ENCODE results near the gene SUPT20HL1.
"Not testable (repeated sequence)": the region's sequence is repeated elsewhere in the genome, so short reads cannot be mapped to it uniquely, and the experiment has no call there.

The SUPT20HL1 gene

DNA sequence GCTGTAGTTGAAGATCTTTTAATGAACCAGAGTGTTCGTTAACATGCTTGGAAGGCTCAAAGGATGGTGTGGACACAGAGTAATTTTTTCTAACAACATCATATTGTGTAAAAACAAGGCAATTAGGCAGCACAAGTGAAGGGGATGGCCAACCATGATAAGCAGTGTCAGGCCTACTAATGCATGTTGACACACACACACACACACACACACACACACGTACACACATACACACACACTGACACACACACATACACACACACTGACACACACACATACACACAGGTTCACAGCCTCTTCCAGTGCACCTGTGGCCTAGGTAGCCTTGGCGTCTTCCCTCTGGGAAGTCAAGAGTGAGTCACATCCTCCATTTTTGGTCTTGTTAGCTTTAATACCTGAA, at the start of gene SUPT20HL1:
TSS of gene SUPT20HL1 (plus strand) at position 368 of the 400 bp plus-strand sequence. CDS start 2,122 bp downstream, outside the sequence.
- no peak for DNase-seq

DNA sequence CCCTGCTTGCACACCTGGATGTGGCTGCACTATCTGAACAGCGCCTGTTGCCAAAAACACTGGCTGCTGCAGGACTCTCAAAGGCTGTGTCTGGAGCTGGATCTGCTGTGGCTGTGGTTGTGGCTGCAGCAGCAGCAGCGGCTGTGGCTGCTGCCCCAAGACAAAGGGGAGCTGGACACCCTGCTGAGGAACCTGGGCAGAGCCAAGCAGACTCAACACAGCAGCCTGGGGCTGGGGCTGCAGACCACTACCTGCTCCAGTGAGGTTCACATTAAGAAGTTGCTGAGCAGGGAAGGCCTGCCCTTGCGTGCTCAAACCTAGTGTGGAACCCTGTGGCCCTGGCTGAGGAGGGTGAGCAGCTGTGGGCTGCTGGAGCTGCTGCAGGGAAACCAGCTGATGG, 49.5 kb upstream of the SUPT20HL1 start:
- DNase-seq = not testable (repeated sequence)

- DNase-seq = not testable (repeated sequence)
Observed at GRCh38 chrX:24311507-24312248, 48.8 kb upstream of the SUPT20HL1 start.

DNA sequence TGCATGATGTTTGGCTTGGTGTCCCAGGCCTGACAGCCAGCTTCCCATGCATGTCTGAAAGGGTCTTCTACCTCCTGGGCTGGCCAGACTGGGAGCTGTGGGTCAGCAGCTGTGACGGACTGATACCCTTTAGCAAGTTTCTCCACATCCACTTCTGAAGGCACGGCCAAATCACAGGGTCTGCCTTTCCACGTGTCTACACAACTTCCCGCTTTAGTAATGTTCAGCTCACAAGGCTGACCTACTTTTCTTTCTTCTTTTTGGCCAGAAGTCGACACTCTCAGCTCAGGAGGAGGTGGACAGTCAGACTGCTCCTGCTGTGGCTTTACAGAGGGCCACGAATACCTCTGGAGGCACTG, 48.2 kb upstream of the SUPT20HL1 start:
- DNase-seq = not testable (repeated sequence)

DNA sequence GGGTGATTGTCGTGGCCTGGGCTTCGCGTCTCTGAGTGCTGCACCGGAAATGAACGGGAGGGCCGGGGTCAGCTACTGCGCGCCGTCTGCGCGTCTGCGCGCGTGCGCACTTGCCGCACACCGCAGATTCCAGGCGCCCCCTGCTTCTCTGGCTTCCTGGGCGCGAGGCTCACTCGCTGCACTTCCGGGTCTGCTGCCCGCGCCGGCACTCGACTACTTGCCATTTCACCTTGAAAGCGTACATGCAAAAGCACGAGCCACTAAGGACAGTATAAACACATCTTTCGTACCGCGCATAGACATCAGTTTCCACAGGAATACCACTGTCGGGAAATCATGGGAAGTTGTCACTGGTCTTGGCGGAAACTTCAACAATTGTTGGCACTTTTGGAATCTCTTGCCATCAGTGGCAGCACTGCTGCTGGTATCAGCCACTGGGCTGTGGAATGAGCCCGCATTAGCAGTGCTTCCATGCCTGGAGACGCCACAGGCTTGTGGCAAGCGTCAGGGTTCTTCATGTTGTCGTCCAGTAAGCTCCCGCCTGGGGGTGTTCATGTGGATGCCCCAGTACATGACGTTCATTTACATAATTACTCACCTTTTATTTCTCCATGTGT, 46.3 kb upstream of the SUPT20HL1 start, which contains the start of gene SUPT20HL2:
TSS of gene SUPT20HL2 (minus strand) at position 51 of the 617 bp plus-strand sequence. CDS start 754 bp downstream, outside the sequence.
- no peak for DNase-seq

- DNase-seq = no peak
Observed at GRCh38 chrX:24316111-24316510, 44.3 kb upstream of the SUPT20HL1 start.

DNA sequence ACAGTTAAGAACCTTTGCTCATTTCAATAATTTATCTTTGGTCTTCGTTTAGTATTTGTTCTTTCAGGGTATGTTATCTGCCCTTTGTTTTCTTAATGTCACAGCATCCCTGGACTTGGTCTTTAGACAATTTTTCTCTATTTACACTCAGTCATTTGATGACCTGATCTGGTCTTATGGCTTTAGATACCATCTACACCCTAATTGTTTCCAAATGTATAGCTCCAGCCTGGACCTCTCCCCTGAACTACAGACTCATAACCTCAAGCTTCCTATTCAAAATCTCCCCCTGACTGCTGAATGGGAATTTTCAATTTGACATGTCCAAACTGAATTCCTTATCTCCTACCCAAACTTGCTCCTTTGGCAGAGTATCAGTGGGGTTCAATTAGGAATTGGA, 42.9 kb upstream of the SUPT20HL1 start:
- no peak for DNase-seq

DNA sequence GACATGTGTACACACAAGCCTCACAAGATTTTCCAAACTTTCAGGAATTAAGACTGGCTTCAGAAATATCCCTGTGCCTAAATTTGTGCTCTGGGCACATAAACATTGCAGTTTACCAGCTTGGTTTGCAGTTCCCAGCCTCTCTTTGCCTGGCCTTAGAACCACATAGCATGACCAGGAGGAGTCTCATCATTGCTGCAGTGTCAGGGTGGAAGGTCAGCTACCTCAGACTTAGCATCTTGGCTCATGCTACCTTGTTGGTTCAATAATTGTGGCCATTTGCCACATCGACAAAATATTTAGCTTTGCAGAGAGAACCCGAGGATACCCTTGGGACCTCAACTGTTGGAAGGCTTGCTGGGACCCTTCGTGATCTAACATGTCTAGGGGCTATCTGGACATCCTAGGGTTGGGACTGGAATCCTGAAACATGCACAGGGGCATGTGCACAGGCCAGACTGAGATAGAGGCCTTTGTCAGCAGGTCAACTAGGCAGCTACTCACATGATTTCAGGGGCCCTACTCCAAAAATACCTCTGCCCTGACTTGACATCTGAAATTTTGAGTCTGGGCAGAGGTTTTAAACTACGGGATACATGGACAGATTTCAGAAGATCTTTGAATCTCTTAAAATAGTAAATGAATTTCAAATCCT, 38.6 kb upstream of the SUPT20HL1 start:
- DNase-seq = no peak

DNA sequence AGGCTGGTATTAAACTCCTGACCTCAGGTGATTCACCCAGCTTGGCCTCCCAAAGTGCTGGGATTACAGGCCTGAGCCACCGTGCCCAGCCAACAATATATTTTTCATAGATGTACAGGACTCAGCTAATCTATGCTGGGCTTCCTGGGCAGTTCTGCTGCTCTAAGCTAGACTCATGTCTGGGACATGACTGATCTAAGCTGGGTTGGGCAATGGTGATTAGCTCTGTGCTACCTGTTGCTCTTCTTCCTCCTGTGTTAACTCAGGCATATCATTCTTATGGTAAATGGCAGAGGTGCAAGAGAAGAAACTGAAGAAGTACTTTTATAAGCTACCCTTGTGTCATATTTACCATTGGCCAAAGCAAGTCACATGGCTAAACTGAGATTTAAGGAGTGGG, 35.2 kb upstream of the SUPT20HL1 start:
- DNase-seq = no peak

- no peak for DNase-seq
Observed at GRCh38 chrX:24332878-24333277, 27.6 kb upstream of the SUPT20HL1 start.

- DNase-seq = no peak
Observed at GRCh38 chrX:24333371-24333770, 27.1 kb upstream of the SUPT20HL1 start.

- no peak for DNase-seq
Observed at GRCh38 chrX:24334461-24334860, 26.0 kb upstream of the SUPT20HL1 start.

- DNase-seq = no peak
Observed at GRCh38 chrX:24335871-24336270, 24.6 kb upstream of the SUPT20HL1 start.

GRCh38 chrX:24339911-24340310, 20.5 kb upstream of the SUPT20HL1 start:
- no peak for DNase-seq

DNA sequence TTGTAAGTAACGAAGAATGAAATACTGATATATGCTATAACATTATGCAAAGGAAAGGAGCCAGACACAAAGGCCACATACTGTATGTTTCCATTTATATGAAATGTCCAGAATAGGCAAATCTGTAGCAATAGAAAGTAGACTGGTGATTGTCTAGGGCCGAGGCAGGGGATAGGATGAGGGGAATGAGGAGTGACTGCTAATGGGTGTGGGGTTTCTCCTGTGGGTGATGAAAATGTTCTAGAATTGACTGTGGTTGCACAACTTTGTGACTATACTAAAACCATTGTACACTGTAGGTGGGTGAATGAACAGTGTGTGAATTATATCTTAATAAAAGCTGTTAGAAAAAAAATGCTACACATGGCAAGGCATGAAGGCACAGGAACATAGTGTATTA, 19.9 kb upstream of the SUPT20HL1 start:
- DNase-seq = no peak

DNA sequence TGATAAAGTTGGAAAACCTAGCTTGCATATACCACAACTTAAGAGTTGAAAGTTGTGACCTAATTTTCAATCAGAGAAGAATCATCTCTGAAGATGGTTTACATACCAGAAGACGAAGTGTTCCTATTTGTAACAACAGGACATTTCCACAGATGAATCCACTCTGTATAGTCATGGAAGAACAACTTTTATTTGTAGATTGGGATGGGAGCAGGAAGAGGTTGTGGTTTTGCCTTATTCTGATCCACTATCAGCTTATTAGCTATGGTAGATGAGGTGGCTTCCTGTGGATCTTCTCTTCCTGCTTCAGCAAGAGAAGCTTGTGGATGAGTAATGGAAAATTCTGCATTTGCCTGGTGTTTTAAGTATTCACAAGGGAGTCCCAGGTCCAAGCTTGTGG, 18.6 kb upstream of the SUPT20HL1 start:
- no peak for DNase-seq

GRCh38 chrX:24343719-24344118, 16.7 kb upstream of the SUPT20HL1 start:
- DNase-seq = no peak

- no peak for DNase-seq
Observed at GRCh38 chrX:24347881-24348280, 12.6 kb upstream of the SUPT20HL1 start.

GRCh38 chrX:24350217-24350616, 10.2 kb upstream of the SUPT20HL1 start:
- DNase-seq = no peak

- DNase-seq = no peak
Observed at GRCh38 chrX:24355095-24355494, 5.3 kb upstream of the SUPT20HL1 start.

GRCh38 chrX:24357106-24357505, 3.3 kb upstream of the SUPT20HL1 start:
- DNase-seq = no peak

DNA sequence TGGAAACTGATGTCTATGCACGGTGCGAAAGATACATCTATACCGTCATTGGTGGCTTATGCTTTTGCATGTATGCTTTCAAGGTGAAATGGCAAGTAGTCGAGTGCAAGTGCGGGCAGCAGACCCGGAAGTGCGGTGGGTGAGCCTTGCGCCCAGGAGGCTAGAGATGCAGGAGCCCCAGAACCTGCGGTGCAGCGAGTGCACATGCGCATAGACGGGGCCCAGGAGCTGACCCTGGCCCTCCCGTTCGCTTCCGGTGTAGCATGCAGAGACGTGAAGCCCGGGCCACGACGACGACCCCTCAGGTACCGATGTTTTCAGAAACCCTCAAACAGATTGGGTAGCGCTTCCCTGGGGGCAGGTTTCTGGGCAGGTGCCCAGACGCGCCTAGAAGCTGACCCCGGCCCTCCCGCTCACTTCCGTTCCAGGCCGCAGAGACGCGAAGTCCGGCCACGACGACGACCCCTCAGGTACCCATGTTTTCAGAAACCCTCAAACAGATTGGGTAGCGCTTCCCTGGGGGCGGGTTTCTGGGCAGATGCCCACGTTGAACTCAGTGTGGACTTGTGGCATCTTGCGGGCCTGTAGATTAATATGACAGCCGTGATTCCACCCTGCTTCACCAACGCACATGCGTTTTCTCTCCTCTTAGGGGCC, 1.8 kb downstream of the SUPT20HL1 start:
- not testable (repeated sequence) for DNase-seq

DNA sequence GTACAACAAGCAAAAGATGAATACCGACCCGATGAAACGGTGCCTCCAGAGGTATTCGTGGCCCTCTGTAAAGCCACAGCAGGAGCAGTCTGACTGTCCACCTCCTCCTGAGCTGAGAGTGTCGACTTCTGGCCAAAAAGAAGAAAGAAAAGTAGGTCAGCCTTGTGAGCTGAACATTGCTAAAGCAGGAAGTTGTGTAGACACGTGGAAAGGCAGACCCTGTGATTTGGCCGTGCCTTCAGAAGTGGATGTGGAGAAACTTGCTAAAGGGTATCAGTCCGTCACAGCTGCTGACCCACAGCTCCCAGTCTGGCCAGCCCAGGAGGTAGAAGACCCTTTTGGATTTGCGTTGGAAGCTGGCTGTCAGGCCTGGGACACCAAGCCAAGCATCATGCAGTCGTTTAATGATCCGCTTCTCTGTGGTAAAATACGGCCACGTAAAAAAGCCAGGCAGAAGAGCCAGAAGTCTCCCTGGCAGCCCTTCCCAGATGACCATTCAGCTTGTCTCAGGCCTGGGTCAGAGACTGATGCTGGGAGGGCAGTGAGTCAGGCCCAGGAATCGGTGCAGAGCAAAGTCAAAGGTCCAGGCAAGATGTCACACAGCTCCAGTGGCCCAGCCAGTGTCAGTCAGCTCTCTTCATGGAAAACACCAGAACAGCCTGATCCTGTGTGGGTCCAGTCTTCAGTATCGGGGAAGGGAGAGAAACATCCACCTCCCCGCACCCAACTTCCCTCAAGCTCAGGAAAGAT, 3.2 kb downstream of the SUPT20HL1 start:
- not testable (repeated sequence) for DNase-seq

All from CD4-positive, alpha-beta T cell treated with Interleukin-21 for 1 hour (primary cell).